ENCODE results near the gene AGBL5.

DNA sequence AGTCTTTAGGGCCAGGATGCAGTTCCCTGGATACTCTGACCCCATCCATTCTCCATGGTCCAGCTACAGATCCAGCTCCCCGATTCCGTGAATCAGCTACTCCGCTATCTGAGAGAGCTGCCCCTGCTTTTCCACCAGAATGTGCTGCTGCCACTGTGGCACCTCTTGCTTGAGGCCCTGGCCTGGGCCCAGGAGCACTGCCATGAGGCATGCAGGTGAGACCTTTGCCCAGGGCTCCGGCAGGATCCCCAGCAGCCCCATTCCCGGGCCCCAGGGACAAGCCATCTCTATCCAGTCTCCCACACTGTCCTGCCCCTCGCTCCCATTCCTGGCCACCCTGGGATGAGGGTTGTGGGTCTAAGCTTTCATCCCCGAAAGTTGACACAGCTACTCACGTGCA lies 11.2 kb upstream of the AGBL5 start:
- TF ChIP-seq EZH2 (optimal IDR thresholded peaks at IDR 0.05; ENCODE audit: low read depth, low read length): no peak
- TF ChIP-seq, protein P1, sequence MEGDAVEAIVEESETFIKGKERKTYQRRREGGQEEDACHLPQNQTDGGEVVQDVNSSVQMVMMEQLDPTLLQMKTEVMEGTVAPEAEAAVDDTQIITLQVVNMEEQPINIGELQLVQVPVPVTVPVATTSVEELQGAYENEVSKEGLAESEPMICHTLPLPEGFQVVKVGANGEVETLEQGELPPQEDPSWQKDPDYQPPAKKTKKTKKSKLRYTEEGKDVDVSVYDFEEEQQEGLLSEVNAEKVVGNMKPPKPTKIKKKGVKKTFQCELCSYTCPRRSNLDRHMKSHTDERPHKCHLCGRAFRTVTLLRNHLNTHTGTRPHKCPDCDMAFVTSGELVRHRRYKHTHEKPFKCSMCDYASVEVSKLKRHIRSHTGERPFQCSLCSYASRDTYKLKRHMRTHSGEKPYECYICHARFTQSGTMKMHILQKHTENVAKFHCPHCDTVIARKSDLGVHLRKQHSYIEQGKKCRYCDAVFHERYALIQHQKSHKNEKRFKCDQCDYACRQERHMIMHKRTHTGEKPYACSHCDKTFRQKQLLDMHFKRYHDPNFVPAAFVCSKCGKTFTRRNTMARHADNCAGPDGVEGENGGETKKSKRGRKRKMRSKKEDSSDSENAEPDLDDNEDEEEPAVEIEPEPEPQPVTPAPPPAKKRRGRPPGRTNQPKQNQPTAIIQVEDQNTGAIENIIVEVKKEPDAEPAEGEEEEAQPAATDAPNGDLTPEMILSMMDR (IDR thresholded peaks at IDR 0.05; ENCODE audit: low read length): no peak

Data from MM.1S (cell line).